H1 (cell line): Measurements from ENCODE around the gene RAET1G. TPM values are rescaled to one million over a fixed set of nuclear protein-coding genes. Genes with fewer than 3 reads are reported as not detected.

Experiments
- BRCA1 ChIP-seq: IDR thresholded peaks from 2 replicates; pipeline ENCODE4 v1.6.1; 2012; ENCODE audit warnings: low read depth, low read length, improper control_type of control experiment
- EP300 ChIP-seq, 2 experiments: IDR thresholded peaks; 1 replicate in 1 of 2; 2 replicates in 1 of 2; pipeline ENCODE4 v1.6.1; 2011 to 2012; ENCODE audit warnings: low read depth in 2 of 2, low read length in 2 of 2, mild to moderate bottlenecking in 2 of 2, borderline replicate concordance in 1 of 2, inconsistent platforms in 1 of 2, moderate library complexity in 1 of 2
- HDAC2 ChIP-seq, 2 experiments: fragments of 300-600 bp in 1 of 2; sonication (generic) in 1 of 2; IDR thresholded peaks; 2 replicates each; pipeline ENCODE4 v1.6.1; 2011 to 2012; ENCODE audit warnings: low read depth in 2 of 2, low read length in 2 of 2, mild to moderate bottlenecking in 2 of 2, moderate library complexity in 2 of 2, borderline replicate concordance in 1 of 2, inconsistent platforms in 1 of 2
- MAFK ChIP-seq: IDR thresholded peaks from 2 replicates; pipeline ENCODE4 v1.6.1; 2012; ENCODE audit warnings: low read depth, mild to moderate bottlenecking, improper control_type of control experiment, low read length
- POLR2A ChIP-seq, 2 experiments: IDR thresholded peaks; 1 replicate in 1 of 2; 2 replicates in 1 of 2; pipeline ENCODE4 v1.6.1; 2011; ENCODE audit warnings: low read depth in 2 of 2, low read length in 2 of 2, mild to moderate bottlenecking in 2 of 2; ENCODE audit errors: control extremely low read depth in 1 of 2
- polyA plus RNA-seq, 7 experiments: library from polyadenylated mRNA; depleted of rRNA in 3 of 7; stranded (reverse) in 5 of 7; unstranded in 2 of 7; fragments of >200 nt in 5 of 7; fragments of 200-250 nt in 2 of 7; gene quantifications; 1 replicate in 5 of 7; 2 replicates in 1 of 7; 4 replicates in 1 of 7; pipeline versions ENCODE4 v1.2.1 to v1.2.3, GENCODE V29; 2011 to 2013; ENCODE audit warnings: missing spikeins in 2 of 7, mixed read lengths in 2 of 7
- total RNA-seq: library from RNA; stranded (reverse); fragmentation: NEBNext Ultra II Directional; extraction: Animal tissue kit (Norgen Biotek cat#: 25700); gene quantifications from 2 replicates; pipeline ENCODE4 v1.2.1, GENCODE V29; 2021
- TF ChIP-seq, protein P1 (sequence below): IDR thresholded peaks from 2 replicates; pipeline ENCODE4 v1.6.1; 2012; ENCODE audit warnings: inconsistent platforms

Gene RAET1G
- total and polyA plus RNA-seq, 2 of the 8 experiments (the other 6 are each of a cell fraction or from before 2014, with no cell fraction given): 0.08 TPM; not detected in 1

DNA sequence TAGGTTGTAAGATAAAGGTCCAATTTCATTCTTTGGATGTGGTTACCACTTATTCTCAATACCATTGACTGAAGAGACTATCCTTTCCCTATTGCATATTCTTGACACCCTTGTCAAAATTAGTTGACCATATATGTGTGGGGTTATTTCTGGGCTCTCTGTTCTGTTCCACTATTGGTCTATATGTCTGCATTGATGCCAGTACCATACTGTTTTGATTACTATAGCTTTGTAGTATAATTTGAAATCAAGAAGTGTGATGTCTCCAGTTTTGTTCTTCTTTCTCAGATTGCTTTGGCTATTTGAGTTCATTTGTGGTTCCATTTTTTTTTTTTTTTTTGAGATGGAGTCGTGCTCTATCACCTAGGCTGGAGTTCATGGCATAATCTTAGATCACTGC lies 50.7 kb downstream of the RAET1G start (continued):
- TF ChIP-seq, protein P1, sequence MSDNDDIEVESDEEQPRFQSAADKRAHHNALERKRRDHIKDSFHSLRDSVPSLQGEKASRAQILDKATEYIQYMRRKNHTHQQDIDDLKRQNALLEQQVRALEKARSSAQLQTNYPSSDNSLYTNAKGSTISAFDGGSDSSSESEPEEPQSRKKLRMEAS: no peak
- TF ChIP-seq EP300 (IDR thresholded peaks at IDR 0.05; ENCODE audit: borderline replicate concordance in 1 of 2, low read depth in 2 of 2, low read length in 2 of 2) (no peak), MAFK (no peak), HDAC2 (IDR thresholded peaks at IDR 0.05; ENCODE audit: borderline replicate concordance in 1 of 2, low read depth in 2 of 2, low read length in 2 of 2) (no peak), POLR2A (IDR thresholded peaks at IDR 0.05; ENCODE audit: control extremely low read depth in 1 of 2, low read depth in 2 of 2, low read length in 2 of 2) (no peak), BRCA1 (no peak)
- TF ChIP-seq, all 59 proteins: peak for 0
